ENCODE data around the gene TNIK. TPM values are rescaled to one million over a fixed set of nuclear protein-coding genes. Genes with fewer than 3 reads are reported as not detected.

The TNIK gene
- total and polyA plus RNA-seq, 12 donors = 9.3 to 51.9 (median 35.1) TPM

DNA sequence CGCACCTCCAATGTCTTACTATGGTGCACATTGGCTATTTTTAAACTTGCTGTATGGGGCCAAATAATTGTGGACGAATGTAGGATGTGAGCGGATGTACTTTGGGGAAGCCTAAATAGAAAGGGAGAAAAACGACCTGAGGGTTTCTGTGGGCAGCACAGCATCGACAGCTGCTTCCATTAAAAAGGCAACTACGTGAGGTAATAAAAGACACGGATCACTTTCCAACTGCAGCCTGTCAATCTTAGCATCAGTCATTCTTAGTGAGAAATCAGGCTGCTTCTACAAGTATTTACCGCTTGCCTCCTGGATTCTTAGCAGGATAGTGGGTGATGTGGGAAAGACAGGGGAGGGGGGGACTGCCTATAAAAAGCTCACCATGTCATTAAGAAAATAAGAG, 247.0 kb downstream of the TNIK start:
- no peak for TF ChIP-seq CTCF (IDR thresholded peaks at IDR 0.05)
- Histone ChIP-seq H3K4me3 (no peak overlapping the region), H3K27me3 (no peaks in the 10 kb centered on the region), H3K4me1 (peaks cover 0 to 11% (median 0%) of the 10 kb centered on the region in 9 donors), H3K27ac (no peak overlapping the region), H3K36me3 (no peaks in the 10 kb centered on the region), H3K9me3 (no peaks in the 10 kb centered on the region)
- intact Hi-C loops (cut with DNase I) = no loop called here
- ATAC-seq (no peak), DNase-seq (no peak)
- 58 to 74% methylated on average over 8 of the region's 8 CpGs for WGBS, 2 donors

DNA sequence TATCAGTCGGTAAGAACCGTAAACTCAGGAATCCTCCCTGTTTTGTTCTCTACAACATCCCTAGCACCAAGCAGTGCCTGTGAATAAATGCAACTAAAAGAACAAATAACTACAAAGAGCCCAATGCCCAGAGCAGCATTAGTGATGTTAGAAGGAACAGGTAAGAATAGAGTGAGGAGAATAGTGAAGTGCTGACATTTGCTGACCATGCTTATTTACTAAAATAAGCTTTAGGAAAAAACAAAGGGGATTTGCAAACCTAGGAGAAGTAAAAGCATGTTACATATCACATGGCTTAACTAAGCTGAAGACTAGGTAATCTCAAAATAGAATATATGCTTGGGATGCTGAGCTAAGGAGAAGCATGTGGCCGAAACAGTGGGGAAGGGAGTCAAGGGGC, 247.6 kb downstream of the TNIK start:
- Histone ChIP-seq H3K9me3 (no peaks in the 10 kb centered on the region), H3K4me1 (peaks cover 0 to 11% (median 0%) of the 10 kb centered on the region in 9 donors), H3K4me3 (no peak overlapping the region), H3K27me3 (no peaks in the 10 kb centered on the region), H3K27ac (no peak overlapping the region), H3K36me3 (no peaks in the 10 kb centered on the region)
- no peak for TF ChIP-seq CTCF (IDR thresholded peaks at IDR 0.05)
- intact Hi-C loops (cut with DNase I) = no loop called here
- ATAC-seq = no peak
- 87 to 90% methylated on average over 3 of the region's 3 CpGs for WGBS, 2 donors
- no peak for DNase-seq

DNA sequence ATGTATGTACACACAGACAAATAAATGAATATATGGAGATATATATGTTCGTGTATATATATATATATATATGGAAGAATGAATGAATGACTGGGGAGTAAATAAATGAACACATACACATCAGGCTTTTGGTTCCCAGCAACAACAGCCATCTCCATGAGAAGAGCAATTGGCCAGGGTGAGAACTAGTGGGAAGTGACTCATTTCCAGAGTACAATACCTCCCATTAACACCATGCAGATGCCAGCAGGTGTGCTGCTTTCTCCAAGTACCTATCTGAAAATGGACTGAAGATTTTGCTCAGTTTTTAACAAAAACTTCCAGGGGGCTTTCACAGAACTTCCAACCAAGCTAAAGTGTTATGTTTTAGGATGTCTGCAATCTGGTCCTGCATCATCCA, 253.9 kb downstream of the TNIK start:
- TF ChIP-seq CTCF (IDR thresholded peaks at IDR 0.05) = no peak
- no peak overlapping the region for H3K27ac ChIP-seq
- no peaks in the 10 kb centered on the region for H3K36me3 ChIP-seq
- ATAC-seq (no peak), DNase-seq (no peak)
- H3K4me1 ChIP-seq = peaks cover 0 to 10% (median 2%) of the 10 kb centered on the region in 9 donors
- H3K4me3 ChIP-seq = no peak overlapping the region
- no peaks in the 10 kb centered on the region for H3K27me3 ChIP-seq
- intact Hi-C loops (cut with DNase I) = no loop called here
- 83 to 94% methylated on average over 1 of the region's 1 CpG for WGBS, 2 donors
- peaks cover 0 to 6% (median 0%) of the 10 kb centered on the region in 11 donors for H3K9me3 ChIP-seq

DNA sequence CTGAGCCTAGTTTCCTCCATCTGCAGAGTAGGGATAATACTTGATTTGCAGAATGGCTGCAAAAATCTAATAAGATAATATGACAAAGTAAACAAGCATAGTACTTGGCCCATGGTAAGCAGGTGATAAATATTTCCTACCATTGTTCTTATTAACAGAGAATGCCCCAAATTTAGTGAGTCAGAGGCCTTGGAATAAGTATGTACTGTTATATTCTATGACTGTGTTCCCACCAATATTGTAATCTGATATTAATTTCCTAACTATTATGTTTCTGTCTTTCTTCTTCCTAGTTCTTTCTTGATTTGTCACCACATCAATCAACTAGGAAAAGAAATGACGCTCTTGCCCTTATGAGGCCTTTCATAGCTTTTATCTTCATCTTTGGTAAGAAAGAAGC, 255.3 kb downstream of the TNIK start:
- ATAC-seq (no peak), DNase-seq (no peak)
- Histone ChIP-seq H3K4me1 (peaks cover 0 to 12% (median 4%) of the 10 kb centered on the region in 9 donors), H3K9me3 (peaks cover 0 to 6% (median 0%) of the 10 kb centered on the region in 11 donors), H3K27ac (no peak overlapping the region), H3K27me3 (no peaks in the 10 kb centered on the region), H3K36me3 (no peaks in the 10 kb centered on the region), H3K4me3 (no peak overlapping the region)
- TF ChIP-seq CTCF (IDR thresholded peaks at IDR 0.05) = no peak
- intact Hi-C loops (cut with DNase I) = no loop called here
- 78 to 89% methylated on average over 1 of the region's 1 CpG for WGBS, 2 donors
